ENCODE measurements around the gene ATAD3A. TPM values are rescaled to one million over a fixed set of nuclear protein-coding genes. Genes with fewer than 3 reads are reported as not detected.

Gene ATAD3A
- total and polyA plus RNA-seq, 9 of the 15 experiments (the other 6 are each of a cell fraction or from before 2014, with no cell fraction given) = 0.10 to 173 (median 36.7) TPM

- 76% methylated on average over 37 of the region's 48 CpGs for WGBS (ENCODE audit: insufficient coverage, low coverage, missing lambda C conversion rate)
- POLR2A ChIA-PET = interaction anchor here (0.6 to 1.3 kb wide), 5 partner anchors 17 to 359 kb away, joined by 3 read pairs; no protein-coding TSS in a partner anchor
- peaks cover 46% of the 10 kb centered on the region; the same call in 2 of the 3 replicates for H3K36me3 ChIP-seq (ENCODE audit: control insufficient read depth, insufficient read depth, low read length)
- TF ChIP-seq KHSRP (IDR thresholded peaks at IDR 0.05) = no peak
- TF ChIP-seq POLR2G (IDR thresholded peaks at IDR 0.05; ENCODE audit: low read depth, low read length) = peak; percentile 14; the same call in 1 of the 2 replicates
- TF ChIP-seq MEF2D (tag; conservative IDR thresholded peaks at IDR 0.05; ENCODE audit: low read depth) = no peak
- TF ChIP-seq HNRNPL (IDR thresholded peaks at IDR 0.05; ENCODE audit: low read depth, low read length) = peak; percentile 21; the same call in 1 of the 2 replicates
- TF ChIP-seq SUPT5H (IDR thresholded peaks at IDR 0.05) = 0 out of 2 replicates have a peak, but pooled peaks have one; percentile 13
- no peak overlapping the region for H3K27ac ChIP-seq (ENCODE audit: extremely low read depth, low read depth, low read length)
- H3K4me2 ChIP-seq (ENCODE audit: insufficient read depth, low read length) = no peak overlapping the region
- ATAC-seq (no peak), FAIRE-seq (no peak), DNase-seq (ENCODE audit: extremely low read depth in 1 of 4, low spot score in 3 of 4) (peak in 1 of 4 experiments; percentile 43)
- intact Hi-C loops (cut with micrococcal nuclease) = no loop called here
- BruUV-seq (replicated peaks) = no TSS peak
- peak overlapping the region in 1 of 2 experiments; percentile 60; a peak in 2 of 4 replicates for H3K9ac ChIP-seq (ENCODE audit: insufficient read depth in 1 of 2, low read depth in 2 of 2, low read length in 2 of 2)
- in situ Hi-C loops (cut with MboI) = no loop called here
- no peaks in the 10 kb centered on the region for H4K20me1 ChIP-seq (replicated peaks; ENCODE audit: control insufficient read depth, insufficient read depth, low read length)
- CTCF ChIA-PET (ENCODE audit: low intra/inter-chr PET ratio) = no interaction called here
- H2AFZ ChIP-seq (ENCODE audit: low read depth, low read length) = no peak overlapping the region
- no peaks in the 10 kb centered on the region for H3K27me3 ChIP-seq (ENCODE audit: control insufficient read depth in 2 of 2, insufficient read depth in 2 of 2, low read length in 2 of 2)
- H3K4me1 ChIP-seq (replicated peaks in 1 of 2; ENCODE audit: control insufficient read depth in 2 of 2, insufficient read depth in 2 of 2, low read length in 2 of 2) = peaks cover 0 to 36% of the 10 kb centered on the region in 2 experiments; a peak in 2 of 5 replicates
- no peaks in the 10 kb centered on the region for H3K79me2 ChIP-seq (ENCODE audit: control insufficient read depth, insufficient read depth, low read length)
- H3K9me1 ChIP-seq (ENCODE audit: control insufficient read depth, insufficient read depth, low read length) = no peaks in the 10 kb centered on the region
- H3K9me3 ChIP-seq (replicated peaks; ENCODE audit: control insufficient read depth, insufficient read depth, low read depth, low read length) = peaks cover 3% of the 10 kb centered on the region
- H3K4me3 ChIP-seq = no peak overlapping the region
These were observed 24.3 kb downstream of the ATAD3A start for GRCh38 chr1:1536019-1536937.

Data from K562 (cell line).